Heart left ventricle (tissue), 13 donors: ENCODE measurements around the gene PHKA1.

Source experiments
- POLR2A ChIP-seq, 2 donors: fragments of 450-650 bp; IDR thresholded peaks; one replicate each; pipeline ENCODE4 v1.6.1; 2017; ENCODE audit warnings: antibody characterized with exemption in 2 of 2, mild to moderate bottlenecking in 2 of 2, moderate library complexity in 2 of 2
- TF ChIP-seq, protein P1 (sequence below), 12 donors: fragments of 200-600 bp; sonication (generic) in 4 of 12; IDR thresholded peaks; one replicate each; pipeline versions ENCODE4 v1.5.0 to v1.8.0; 2018 to 2022; ENCODE audit warnings: antibody characterized with exemption in 12 of 12, mild to moderate bottlenecking in 5 of 12
- donor health status: ischemic (EF 13 %, LVEDD 7.1; RV severe dilation, severe dysfunction).
- donor health status: DM: no; HTN: yes; CAD: no.
- donor health status: DM: no; HTN: no; CAD: no.
- donor health status: ischemic (EF 25% LVEDD 6.9; RV normal size, moderate dysfunction).
- donor health status: ischemic (EF 25% LVEDD 5.7; RV mildly dilated, moderate dysfunction).
- donor health status: ischemic (EF 35%, LVEDD 5.7; RV mildly dilated, moderate dysfunction).
- donor health status: nonischemic (EF 11% LVEDD 7.7; RV severe dilation, severe dysfunction).
- donor health status: DM: yes; HTN: yes; CAD: no.
- donor health status: PGD.
- donor health status: ischemic (EF 29% LVEDD 5.4; RV normal size, mild dysfunction).
- donor health status: nonischemic (EF 23%, LVEDD 6.1; RV moderate dilation, normal function).

DNA sequence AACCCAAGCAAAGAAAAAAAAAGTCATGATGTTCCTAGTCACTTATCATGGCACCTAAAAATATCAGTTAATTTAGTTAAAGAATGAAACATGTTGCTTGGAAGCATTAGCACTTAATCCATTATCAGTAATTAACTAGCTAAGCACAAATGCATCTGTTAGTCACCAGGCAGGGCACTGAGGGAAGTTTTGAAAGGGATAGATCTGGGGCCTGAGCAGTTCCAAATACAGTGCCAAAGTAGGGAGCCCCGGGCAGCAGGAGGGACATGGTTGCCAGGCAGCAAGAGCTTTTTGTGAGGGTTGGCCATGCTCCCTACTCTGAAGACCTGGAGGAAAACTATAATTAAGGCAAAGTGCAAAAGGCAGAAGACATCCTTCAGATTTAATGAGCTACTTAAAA, 62.0 kb downstream of the PHKA1 start:
- TF ChIP-seq, protein P1, sequence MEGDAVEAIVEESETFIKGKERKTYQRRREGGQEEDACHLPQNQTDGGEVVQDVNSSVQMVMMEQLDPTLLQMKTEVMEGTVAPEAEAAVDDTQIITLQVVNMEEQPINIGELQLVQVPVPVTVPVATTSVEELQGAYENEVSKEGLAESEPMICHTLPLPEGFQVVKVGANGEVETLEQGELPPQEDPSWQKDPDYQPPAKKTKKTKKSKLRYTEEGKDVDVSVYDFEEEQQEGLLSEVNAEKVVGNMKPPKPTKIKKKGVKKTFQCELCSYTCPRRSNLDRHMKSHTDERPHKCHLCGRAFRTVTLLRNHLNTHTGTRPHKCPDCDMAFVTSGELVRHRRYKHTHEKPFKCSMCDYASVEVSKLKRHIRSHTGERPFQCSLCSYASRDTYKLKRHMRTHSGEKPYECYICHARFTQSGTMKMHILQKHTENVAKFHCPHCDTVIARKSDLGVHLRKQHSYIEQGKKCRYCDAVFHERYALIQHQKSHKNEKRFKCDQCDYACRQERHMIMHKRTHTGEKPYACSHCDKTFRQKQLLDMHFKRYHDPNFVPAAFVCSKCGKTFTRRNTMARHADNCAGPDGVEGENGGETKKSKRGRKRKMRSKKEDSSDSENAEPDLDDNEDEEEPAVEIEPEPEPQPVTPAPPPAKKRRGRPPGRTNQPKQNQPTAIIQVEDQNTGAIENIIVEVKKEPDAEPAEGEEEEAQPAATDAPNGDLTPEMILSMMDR (IDR thresholded peaks at IDR 0.05) = no peak
- TF ChIP-seq POLR2A (IDR thresholded peaks at IDR 0.05) = no peak
